CD4-positive, alpha-beta memory T cell (primary cell): ENCODE data around the gene TRIM66. TPM values are rescaled to one million over a fixed set of nuclear protein-coding genes. Genes with fewer than 3 reads are reported as not detected.
A peak's percentile ranks its signal among the peaks of the same experiment; 100 is the strongest.

Source experiments
- CTCF ChIA-PET: fragments of 350-600 bp; sonication (Branson Sonifier 250); formaldehyde crosslinking; loops from one replicate; lab custom pipeline; 2021; ENCODE audit warnings: inconsistent platforms; ENCODE audit not compliant: partially characterized antibody; lab: Charles Lee
- POLR2A ChIA-PET: fragments of 350-600 bp; sonication (Branson Sonifier 250); formaldehyde crosslinking; loops from one replicate; lab custom pipeline; 2021; ENCODE audit not compliant: partially characterized antibody; lab: Charles Lee
- DNase-seq, 5 donors: peaks; one replicate each; pipeline versions ENCODE4 v3.0.0 to v3.0.0-alpha.2; 2020 to 2022; ENCODE audit warnings: mixed read lengths in 1 of 5
- H3K27ac ChIP-seq: one replicate; pipeline ENCODE4 v1.7.0; 2013; ENCODE audit warnings: low read depth, low read length
- H3K27me3 ChIP-seq: 2 replicates; pipeline ENCODE4 v1.7.0; 2013; ENCODE audit warnings: mild to moderate bottlenecking, low read length, moderate library complexity; ENCODE audit not compliant: insufficient read depth
- H3K36me3 ChIP-seq: 2 replicates; pipeline ENCODE4 v1.7.0; 2013; ENCODE audit warnings: mild to moderate bottlenecking, low read length, moderate library complexity; ENCODE audit not compliant: insufficient read depth
- H3K4me1 ChIP-seq: 2 replicates; pipeline ENCODE4 v1.7.0; 2013; ENCODE audit warnings: mild to moderate bottlenecking, low read length, moderate library complexity; ENCODE audit not compliant: insufficient read depth
- H3K4me3 ChIP-seq, 2 donors: one replicate each; pipeline ENCODE4 v1.7.0; 2013; ENCODE audit warnings: low read length in 2 of 2, mild to moderate bottlenecking in 1 of 2
- H3K9me3 ChIP-seq, 2 donors: one replicate each; pipeline ENCODE4 v1.7.0; 2013; ENCODE audit warnings: low read length in 2 of 2, control low read depth in 1 of 2; ENCODE audit not compliant: control insufficient read depth in 1 of 2
- H3K27ac Mint-ChIP-seq, 7 donors: one replicate each; pipeline ENCODE4 v1.8.0; 2020 to 2021; ENCODE audit warnings: mixed read lengths in 7 of 7, mild to moderate bottlenecking in 6 of 7, inconsistent platforms in 3 of 7, moderate library complexity in 3 of 7
- H3K27me3 Mint-ChIP-seq, 2 donors: one replicate each; pipeline ENCODE4 v1.8.0; 2020 to 2021; ENCODE audit warnings: mixed read lengths in 2 of 2
- H3K36me3 Mint-ChIP-seq, 2 donors: one replicate each; pipeline ENCODE4 v1.8.0; 2020 to 2021; ENCODE audit warnings: mixed read lengths in 2 of 2, inconsistent platforms in 1 of 2, mild to moderate bottlenecking in 1 of 2
- H3K4me1 Mint-ChIP-seq, 4 donors: one replicate each; pipeline ENCODE4 v1.8.0; 2020 to 2021; ENCODE audit warnings: mixed read lengths in 4 of 4, mild to moderate bottlenecking in 1 of 4
- H3K4me3 Mint-ChIP-seq, 8 donors: one replicate each; pipeline ENCODE4 v1.8.0; 2020 to 2021; ENCODE audit warnings: mixed read lengths in 8 of 8, mild to moderate bottlenecking in 7 of 8, moderate library complexity in 6 of 8, inconsistent platforms in 3 of 8
- H3K9me3 Mint-ChIP-seq, 8 donors: one replicate each; pipeline ENCODE4 v1.8.0; 2020 to 2021; ENCODE audit warnings: mixed read lengths in 8 of 8, mild to moderate bottlenecking in 5 of 8, inconsistent platforms in 3 of 8, moderate library complexity in 1 of 8
- intact Hi-C: fragments of 100-400 bp; cut with micrococcal nuclease; formaldehyde crosslinking; loops from one replicate; pipeline ENCODE4 v1.15.1; 2023
- polyA plus RNA-seq, 2 donors: library from polyadenylated mRNA; unstranded; fragments of 300-500 nt; fragmentation: Illumina TruSeq; gene quantifications; one replicate each; pipeline ENCODE4 v1.2.3, GENCODE V29; 2021
- total RNA-seq, 2 experiments: library from RNA; stranded (reverse); gene quantifications; one replicate each; pipeline ENCODE4 v1.2.3, GENCODE V29; 2021

Gene TRIM66
- total and polyA plus RNA-seq, 4 experiments from 2014 or later = 0.67 to 31.3 (median 25.0) TPM; not detected in 1

DNA sequence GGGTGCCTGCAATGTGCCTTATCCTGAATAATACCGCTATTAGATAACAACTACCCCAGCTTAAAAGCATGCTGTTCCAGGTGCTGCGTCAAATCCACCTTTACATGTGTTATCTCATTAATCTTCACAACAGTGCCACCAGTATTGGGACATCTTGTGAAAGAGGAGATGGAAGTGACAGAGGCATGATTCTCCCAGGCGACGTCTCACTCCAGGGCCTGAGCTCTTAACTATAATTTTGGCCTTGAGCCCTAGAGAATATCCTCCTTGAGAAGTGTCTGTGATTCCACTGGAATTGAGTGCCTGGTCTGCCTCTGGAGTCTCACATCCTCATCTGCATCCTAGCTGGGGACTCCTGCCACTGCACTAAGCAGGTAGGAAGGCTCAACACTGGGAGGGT, 43.9 kb upstream of the TRIM66 start:
- no peaks in the 10 kb centered on the region for H3K9me3 Mint-ChIP-seq
- intact Hi-C loops = no loop called here
- CTCF ChIA-PET = no interaction called here

GRCh38 chr11:8724682-8725081, 42.2 kb upstream of the TRIM66 start:
- intact Hi-C loops = no loop called here
- Histone ChIP-seq H3K4me1 (no peaks in the 10 kb centered on the region), H3K9me3 (no peaks in the 10 kb centered on the region), H3K27ac (no peak overlapping the region), H3K36me3 (no peaks in the 10 kb centered on the region), H3K27me3 (peaks cover 4% of the 10 kb centered on the region), H3K4me3 (no peak overlapping the region)
- no peaks in the 10 kb centered on the region for H3K9me3 Mint-ChIP-seq
- no peak overlapping the region for H3K27ac Mint-ChIP-seq
- DNase-seq = no peak
- H3K4me1 Mint-ChIP-seq = no peaks in the 10 kb centered on the region
- POLR2A ChIA-PET = no interaction called here
- H3K4me3 Mint-ChIP-seq = no peak overlapping the region
- H3K36me3 Mint-ChIP-seq = no peaks in the 10 kb centered on the region
- H3K27me3 Mint-ChIP-seq = peaks cover 4 to 10% of the 10 kb centered on the region in 2 donors
- CTCF ChIA-PET = no interaction called here

More for the DNA sequence above, 43.9 kb upstream of the TRIM66 start:
- Mint-ChIP-seq H3K36me3 (no peaks in the 10 kb centered on the region), H3K4me1 (no peaks in the 10 kb centered on the region), H3K27ac (no peak overlapping the region), H3K27me3 (peaks cover 4% of the 10 kb centered on the region in 2 donors), H3K4me3 (no peak overlapping the region)
- Histone ChIP-seq H3K36me3 (no peaks in the 10 kb centered on the region), H3K27ac (no peak overlapping the region), H3K4me3 (no peak overlapping the region), H3K27me3 (peaks cover 4% of the 10 kb centered on the region), H3K4me1 (no peaks in the 10 kb centered on the region), H3K9me3 (no peaks in the 10 kb centered on the region)
- POLR2A ChIA-PET = no interaction called here
- no peak for DNase-seq

DNA sequence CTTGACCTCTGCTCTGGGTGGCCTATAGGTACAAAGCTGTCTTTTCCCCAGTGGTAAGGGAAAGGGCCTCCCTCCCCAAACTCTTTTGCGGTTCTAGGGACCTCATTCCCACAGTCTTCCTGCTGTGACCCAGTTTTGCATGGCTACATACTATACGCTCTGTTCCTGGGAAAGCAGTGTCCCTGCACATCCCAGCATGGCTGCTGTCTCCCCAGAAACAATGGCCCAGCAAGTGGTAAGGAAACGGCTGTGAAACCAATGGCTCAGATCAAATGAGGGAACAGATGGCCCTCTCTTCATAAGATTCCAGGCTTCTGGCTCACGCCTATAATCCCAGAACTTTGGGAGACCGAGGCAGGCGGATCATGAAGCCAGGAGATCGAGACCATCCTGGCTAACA, 41.2 kb upstream of the TRIM66 start:
- Mint-ChIP-seq H3K27ac (no peak overlapping the region), H3K27me3 (peaks cover 4 to 10% of the 10 kb centered on the region in 2 donors), H3K4me1 (no peaks in the 10 kb centered on the region), H3K9me3 (no peaks in the 10 kb centered on the region), H3K4me3 (no peak overlapping the region), H3K36me3 (no peaks in the 10 kb centered on the region)
- Histone ChIP-seq H3K27ac (no peak overlapping the region), H3K4me3 (no peak overlapping the region), H3K36me3 (no peaks in the 10 kb centered on the region), H3K9me3 (no peaks in the 10 kb centered on the region), H3K4me1 (no peaks in the 10 kb centered on the region), H3K27me3 (peaks cover 4% of the 10 kb centered on the region)
- POLR2A ChIA-PET = no interaction called here
- DNase-seq = no peak
- intact Hi-C loops = no loop called here
- CTCF ChIA-PET = no interaction called here

GRCh38 chr11:8722809-8723208, 40.3 kb upstream of the TRIM66 start:
- Histone ChIP-seq H3K27ac (no peak overlapping the region), H3K9me3 (no peaks in the 10 kb centered on the region), H3K36me3 (no peaks in the 10 kb centered on the region), H3K4me3 (no peak overlapping the region), H3K27me3 (peaks cover 4% of the 10 kb centered on the region), H3K4me1 (no peaks in the 10 kb centered on the region)
- ChIA-PET POLR2A (no interaction called here), CTCF (interaction anchor here (0.6 kb wide), 1 partner anchor 12 kb away, joined by 3 read pairs; no protein-coding TSS in a partner anchor)
- no peaks in the 10 kb centered on the region for H3K9me3 Mint-ChIP-seq
- intact Hi-C loops = no loop called here
- DNase-seq = no peak
- peaks cover 0 to 2% (median 0%) of the 10 kb centered on the region in 4 donors for H3K4me1 Mint-ChIP-seq
- H3K27ac Mint-ChIP-seq = no peak overlapping the region
- no peak overlapping the region for H3K4me3 Mint-ChIP-seq
- no peaks in the 10 kb centered on the region for H3K36me3 Mint-ChIP-seq
- H3K27me3 Mint-ChIP-seq = peaks cover 4 to 10% of the 10 kb centered on the region in 2 donors

GRCh38 chr11:8721609-8722500, 39.4 kb upstream of the TRIM66 start:
- no peak for DNase-seq
- H3K4me1 ChIP-seq = no peaks in the 10 kb centered on the region
- H3K27ac ChIP-seq = no peak overlapping the region
- intact Hi-C loops = no loop called here
- H3K9me3 ChIP-seq = no peaks in the 10 kb centered on the region
- no peaks in the 10 kb centered on the region for H3K27me3 ChIP-seq
- no peak overlapping the region for H3K4me3 ChIP-seq
- peaks cover 0 to 5% (median 2%) of the 10 kb centered on the region in 4 donors for H3K4me1 Mint-ChIP-seq
- no peak overlapping the region for H3K27ac Mint-ChIP-seq
- H3K27me3 Mint-ChIP-seq = peaks cover 0 to 11% of the 10 kb centered on the region in 2 donors
- H3K9me3 Mint-ChIP-seq = no peaks in the 10 kb centered on the region
- H3K36me3 Mint-ChIP-seq = no peaks in the 10 kb centered on the region
- no peaks in the 10 kb centered on the region for H3K36me3 ChIP-seq
- peak overlapping the region in 1 of 8 donors; percentile 53 for H3K4me3 Mint-ChIP-seq
- POLR2A ChIA-PET = no interaction called here
- CTCF ChIA-PET = no interaction called here

GRCh38 chr11:8720868-8721608, 38.6 kb upstream of the TRIM66 start:
- POLR2A ChIA-PET = no interaction called here
- H3K27me3 Mint-ChIP-seq = peaks cover 0 to 13% of the 10 kb centered on the region in 2 donors
- Histone ChIP-seq H3K4me3 (no peak overlapping the region), H3K4me1 (no peaks in the 10 kb centered on the region), H3K27ac (no peak overlapping the region), H3K27me3 (no peaks in the 10 kb centered on the region), H3K9me3 (no peaks in the 10 kb centered on the region), H3K36me3 (no peaks in the 10 kb centered on the region)
- H3K4me3 Mint-ChIP-seq = peak overlapping the region in 1 of 8 donors; percentile 53
- no peaks in the 10 kb centered on the region for H3K36me3 Mint-ChIP-seq
- no peaks in the 10 kb centered on the region for H3K9me3 Mint-ChIP-seq
- peaks cover 0 to 5% (median 2%) of the 10 kb centered on the region in 4 donors for H3K4me1 Mint-ChIP-seq
- DNase-seq = no peak
- intact Hi-C loops = no loop called here
- CTCF ChIA-PET = no interaction called here
- no peak overlapping the region for H3K27ac Mint-ChIP-seq

DNA sequence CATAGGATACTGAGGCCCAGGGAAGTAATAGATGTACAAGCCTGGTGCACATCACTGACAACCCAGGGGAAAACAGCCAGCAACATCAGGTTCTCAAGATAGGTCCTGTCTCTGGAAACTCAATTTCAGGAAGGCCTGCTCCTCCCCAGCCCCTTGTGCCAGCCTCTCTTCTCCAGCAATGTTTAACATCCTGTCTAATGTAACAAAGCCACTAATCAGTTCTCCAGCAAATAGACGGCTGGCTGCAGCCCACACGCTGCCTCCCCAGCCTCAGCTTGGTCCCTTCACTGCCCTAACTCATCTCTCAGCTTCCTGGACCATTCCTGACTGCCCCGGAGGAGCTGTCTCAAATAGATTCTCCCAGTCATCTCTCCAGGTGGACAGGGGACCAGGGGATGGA, 37.9 kb upstream of the TRIM66 start:
- Mint-ChIP-seq H3K4me1 (peaks cover 0 to 5% (median 2%) of the 10 kb centered on the region in 4 donors), H3K4me3 (no peak overlapping the region), H3K36me3 (no peaks in the 10 kb centered on the region), H3K27me3 (peaks cover 0 to 13% of the 10 kb centered on the region in 2 donors), H3K9me3 (no peaks in the 10 kb centered on the region), H3K27ac (no peak overlapping the region)
- no peak for DNase-seq
- no peaks in the 10 kb centered on the region for H3K4me1 ChIP-seq
- H3K36me3 ChIP-seq = no peaks in the 10 kb centered on the region
- CTCF ChIA-PET = no interaction called here
- POLR2A ChIA-PET = no interaction called here
- H3K27ac ChIP-seq = no peak overlapping the region
- H3K4me3 ChIP-seq = no peak overlapping the region
- no peaks in the 10 kb centered on the region for H3K9me3 ChIP-seq
- H3K27me3 ChIP-seq = no peaks in the 10 kb centered on the region
- intact Hi-C loops = no loop called here
